H1 (cell line): ENCODE results near the gene TMEM89. TPM values are rescaled to one million over a fixed set of nuclear protein-coding genes. Genes with fewer than 3 reads are reported as not detected.

Experiments
- BCL11A ChIP-seq, 2 experiments: IDR thresholded peaks; one replicate each; pipeline ENCODE4 v1.6.1; 2011; ENCODE audit warnings: low read depth in 2 of 2, low read length in 2 of 2, mild to moderate bottlenecking in 2 of 2
- EZH2 ChIP-seq: fragments of 200-600 bp; sonication (generic); IDR thresholded peaks from 2 replicates; pipeline ENCODE4 v1.7.1; 2012; ENCODE audit warnings: low read depth, mild to moderate bottlenecking, moderate library complexity, low read length, inconsistent platforms; ENCODE audit not compliant: severe bottlenecking
- KDM4A ChIP-seq: IDR thresholded peaks from one replicate; pipeline ENCODE4 v1.7.1; 2012; ENCODE audit warnings: low read depth, mild to moderate bottlenecking, moderate library complexity, low read length, inconsistent platforms; ENCODE audit not compliant: severe bottlenecking
- RAD21 ChIP-seq, 2 experiments: IDR thresholded peaks in 1 of 2; conservative IDR thresholded peaks in 1 of 2; 2 replicates each; pipeline ENCODE4 v1.6.1; 2011; ENCODE audit warnings: low read depth in 2 of 2, low read length in 2 of 2, improper control_type of control experiment in 1 of 2, inconsistent platforms in 1 of 2, mild to moderate bottlenecking in 1 of 2, moderate library complexity in 1 of 2
- SIN3A ChIP-seq, 2 experiments: IDR thresholded peaks in 1 of 2; conservative IDR thresholded peaks in 1 of 2; 2 replicates each; pipeline ENCODE4 v1.6.1; 2011 to 2012; ENCODE audit warnings: low read length in 2 of 2, improper control_type of control experiment in 1 of 2, low read depth in 1 of 2, mild to moderate bottlenecking in 1 of 2
- SP4 ChIP-seq: IDR thresholded peaks from 2 replicates; pipeline ENCODE4 v1.6.1; 2012; ENCODE audit warnings: low read length, inconsistent platforms
- polyA plus RNA-seq, 7 experiments: library from polyadenylated mRNA; depleted of rRNA in 3 of 7; stranded (reverse) in 5 of 7; unstranded in 2 of 7; fragments of >200 nt in 5 of 7; fragments of 200-250 nt in 2 of 7; gene quantifications; 1 replicate in 5 of 7; 2 replicates in 1 of 7; 4 replicates in 1 of 7; pipeline versions ENCODE4 v1.2.1 to v1.2.3, GENCODE V29; 2011 to 2013; ENCODE audit warnings: missing spikeins in 2 of 7, mixed read lengths in 2 of 7
- total RNA-seq: library from RNA; stranded (reverse); fragmentation: NEBNext Ultra II Directional; extraction: Animal tissue kit (Norgen Biotek cat#: 25700); gene quantifications from 2 replicates; pipeline ENCODE4 v1.2.1, GENCODE V29; 2021

TMEM89 gene
- total and polyA plus RNA-seq, 2 of the 8 experiments (the other 6 are each of a cell fraction or from before 2014, with no cell fraction given), result not detected

GRCh38 chr3:48596157-48596556, 25.4 kb downstream of the TMEM89 start (continued):
- TF ChIP-seq RAD21 (IDR thresholded peaks at IDR 0.05 in 1 of 2, conservative IDR thresholded peaks at IDR 0.05 in 1 of 2; ENCODE audit: low read depth in 2 of 2, low read length in 2 of 2), result no peak
- TF ChIP-seq SIN3A (conservative IDR thresholded peaks at IDR 0.05 in 1 of 2, IDR thresholded peaks at IDR 0.05 in 1 of 2; ENCODE audit: low read depth in 1 of 2, low read length in 2 of 2), result no peak
- TF ChIP-seq SP4, result no peak
- TF ChIP-seq EZH2, result no peak
- no peak for TF ChIP-seq BCL11A (IDR thresholded peaks at IDR 0.05; ENCODE audit: low read depth in 2 of 2, low read length in 2 of 2)
- TF ChIP-seq KDM4A, result no peak
